ENCODE data around the gene FOXB1. TPM values are rescaled to one million over a fixed set of nuclear protein-coding genes. Genes with fewer than 3 reads are reported as not detected.

Gene FOXB1
- total and polyA plus RNA-seq, 4 donors, result 0.02 TPM; not detected in 3

- no peak overlapping the region for H3K9ac ChIP-seq (ENCODE audit: insufficient read depth in 1 of 2, low read length in 2 of 2)
- TF ChIP-seq CTCF (IDR thresholded peaks at IDR 0.05; ENCODE audit: control extremely low read depth, extremely low read depth), result no peak
- H3K27ac ChIP-seq (ENCODE audit: low read depth in 1 of 2, low read length in 1 of 2), result no peak overlapping the region
- no peaks in the 10 kb centered on the region for H3K9me3 ChIP-seq (ENCODE audit: control insufficient read depth in 4 of 4, insufficient read depth in 3 of 4, low read length in 3 of 4)
- ATAC-seq (ENCODE audit: insufficient read depth, low FRiP score) (no peak), DNase-seq (no peak)
- H3K4me3 ChIP-seq, result no peak overlapping the region
- peaks cover 4 to 92% (median 88%) of the 10 kb centered on the region in 3 donors for H3K27me3 ChIP-seq (ENCODE audit: control insufficient read depth in 3 of 3, insufficient read depth in 3 of 3, low read length in 2 of 3)
- H3K4me1 ChIP-seq (ENCODE audit: control insufficient read depth in 5 of 5, insufficient read depth in 5 of 5, low read length in 5 of 5), result peaks cover 0 to 15% (median 0%) of the 10 kb centered on the region in 5 donors
- H3K36me3 ChIP-seq (ENCODE audit: control insufficient read depth in 4 of 4, insufficient read depth in 4 of 4, low read length in 4 of 4), result no peaks in the 10 kb centered on the region
- WGBS, 2 donors, result 18 to 21% methylated on average over 13 of the region's 13 CpGs
Measured at GRCh38 chr15:60009980-60010732, 6.0 kb downstream of the FOXB1 start.

- 36 to 63% methylated on average over 2 of the region's 2 CpGs for WGBS, 2 donors
- ATAC-seq (ENCODE audit: insufficient read depth, low FRiP score), result no peak
- no peaks in the 10 kb centered on the region for H3K9me3 ChIP-seq (ENCODE audit: control insufficient read depth in 4 of 4, insufficient read depth in 3 of 4, low read length in 3 of 4)
Measured at GRCh38 chr15:60010858-60011257, 6.7 kb downstream of the FOXB1 start.

GRCh38 chr15:60012695-60013094 lies 8.6 kb downstream of the FOXB1 start:
- no peak overlapping the region for H3K4me3 ChIP-seq
- H3K36me3 ChIP-seq (ENCODE audit: control insufficient read depth in 4 of 4, insufficient read depth in 4 of 4, low read length in 4 of 4), result no peaks in the 10 kb centered on the region
- H3K4me1 ChIP-seq (ENCODE audit: control insufficient read depth in 5 of 5, insufficient read depth in 5 of 5, low read length in 5 of 5), result no peaks in the 10 kb centered on the region
- H3K27ac ChIP-seq (ENCODE audit: low read depth in 1 of 2, low read length in 1 of 2), result no peak overlapping the region
- H3K27me3 ChIP-seq (ENCODE audit: control insufficient read depth in 3 of 3, insufficient read depth in 3 of 3, low read length in 2 of 3), result peaks cover 4 to 85% (median 71%) of the 10 kb centered on the region in 3 donors
- H3K9me3 ChIP-seq (ENCODE audit: control insufficient read depth in 4 of 4, insufficient read depth in 3 of 4, low read length in 3 of 4), result peaks cover 0 to 3% (median 0%) of the 10 kb centered on the region in 4 donors
- no peak for DNase-seq
- no peak overlapping the region for H3K9ac ChIP-seq (ENCODE audit: insufficient read depth in 1 of 2, low read length in 2 of 2)
- no peak for TF ChIP-seq CTCF (IDR thresholded peaks at IDR 0.05; ENCODE audit: control extremely low read depth, extremely low read depth)
- 69 to 73% methylated on average over 3 of the region's 3 CpGs for WGBS, 2 donors
- ATAC-seq (ENCODE audit: insufficient read depth, low FRiP score), result no peak

More at GRCh38 chr15:60010858-60011257, 6.7 kb downstream of the FOXB1 start:
- DNase-seq, result no peak
- Histone ChIP-seq H3K27me3 (ENCODE audit: control insufficient read depth in 3 of 3, insufficient read depth in 3 of 3, low read length in 2 of 3) (peaks cover 4 to 92% (median 83%) of the 10 kb centered on the region in 3 donors), H3K27ac (ENCODE audit: low read depth in 1 of 2, low read length in 1 of 2) (no peak overlapping the region), H3K4me3 (no peak overlapping the region), H3K9ac (ENCODE audit: insufficient read depth in 1 of 2, low read length in 2 of 2) (no peak overlapping the region), H3K36me3 (ENCODE audit: control insufficient read depth in 4 of 4, insufficient read depth in 4 of 4, low read length in 4 of 4) (no peaks in the 10 kb centered on the region), H3K4me1 (ENCODE audit: control insufficient read depth in 5 of 5, insufficient read depth in 5 of 5, low read length in 5 of 5) (peaks cover 0 to 8% (median 0%) of the 10 kb centered on the region in 5 donors)
- TF ChIP-seq CTCF (IDR thresholded peaks at IDR 0.05; ENCODE audit: control extremely low read depth, extremely low read depth), result no peak
